SK-N-SH (cell line): ENCODE measurements around the gene MYBPH. TPM values are rescaled to one million over a fixed set of nuclear protein-coding genes. Genes with fewer than 3 reads are reported as not detected.

Source experiments
- CTCF ChIA-PET: fragments of 300-600, 350-600 bp; formaldehyde crosslinking; extraction: SDS; loops from one replicate; lab custom pipeline; 2021; lab: Yijun Ruan, JAX
- POLR2A ChIA-PET: fragments of 350-600 bp; sonication (Branson Sonifier 250); formaldehyde crosslinking; extraction: SDS; loops from one replicate; lab custom pipeline; 2020; ENCODE audit warnings: antibody characterized with exemption, inconsistent platforms; lab: Yijun Ruan, JAX
- DNase-seq: peaks from one replicate; pipeline ENCODE4 v3.0.0; 2012
- H2AFZ ChIP-seq: fragments of 200-600 bp; sonication (generic); 2 replicates; pipeline ENCODE4 v1.8.1; 2016; ENCODE audit warnings: antibody characterized with exemption, mild to moderate bottlenecking, low read depth
- H3F3A ChIP-seq: fragments of 200-600 bp; sonication (generic); replicated peaks from 2 replicates; pipeline ENCODE3; 2016; ENCODE audit warnings: antibody characterized with exemption, mild to moderate bottlenecking; ENCODE audit not compliant: insufficient read depth
- H3K27ac ChIP-seq, 2 experiments: fragments of 200-500 bp in 1 of 2; fragments of 200-600 bp in 1 of 2; sonication (Bioruptor generic) in 1 of 2; sonication (generic), shearing (Covaris generic) in 1 of 2; 2 replicates each; pipeline versions ENCODE4 v1.5.1 to v1.6.1; 2014 to 2016; ENCODE audit warnings: low read depth in 2 of 2, inconsistent platforms in 1 of 2, low read length in 1 of 2, mild to moderate bottlenecking in 1 of 2, mixed read lengths in 1 of 2
- H3K27me3 ChIP-seq: fragments of 200-600 bp; sonication (generic), shearing (Covaris generic); 2 replicates; pipeline ENCODE4 v1.6.1; 2016; ENCODE audit warnings: mixed run types; ENCODE audit not compliant: insufficient read depth
- H3K36me3 ChIP-seq, 2 experiments: fragments of 200-500 bp in 1 of 2; fragments of 200-600 bp in 1 of 2; sonication (Bioruptor generic) in 1 of 2; sonication (generic) in 1 of 2; replicated peaks in 1 of 2; 2 replicates each; pipeline versions ENCODE3 to v1.5.1; 2014 to 2016; ENCODE audit warnings: low read length in 1 of 2, mild to moderate bottlenecking in 1 of 2; ENCODE audit not compliant: insufficient read depth in 2 of 2, control insufficient read depth in 1 of 2
- H3K4me1 ChIP-seq, 2 experiments: fragments of 200-500 bp in 1 of 2; fragments of 200-600 bp in 1 of 2; sonication (Bioruptor generic) in 1 of 2; sonication (generic), shearing (Covaris generic) in 1 of 2; 2 replicates each; pipeline versions ENCODE4 v1.5.1 to v1.6.1; 2014 to 2016; ENCODE audit warnings: low read depth in 1 of 2, low read length in 1 of 2, mixed run types in 1 of 2; ENCODE audit not compliant: insufficient read depth in 2 of 2, control insufficient read depth in 1 of 2
- H3K4me2 ChIP-seq: fragments of 200-600 bp; sonication (generic), shearing (Covaris generic); 2 replicates; pipeline ENCODE4 v1.6.1; 2017; ENCODE audit warnings: mixed run types
- H3K4me3 ChIP-seq, 2 experiments: fragments of 200-500 bp in 1 of 2; fragments of 200-600 bp in 1 of 2; sonication (Bioruptor generic) in 1 of 2; sonication (generic), shearing (Covaris generic) in 1 of 2; 2 replicates each; pipeline versions ENCODE4 v1.5.1 to v1.8.1; 2014 to 2016; ENCODE audit warnings: low read depth in 2 of 2, inconsistent platforms in 1 of 2, low read length in 1 of 2, mild to moderate bottlenecking in 1 of 2, mixed read lengths in 1 of 2, moderate library complexity in 1 of 2
- H3K79me2 ChIP-seq: fragments of 200-600 bp; sonication (generic); 2 replicates; pipeline ENCODE4 v1.8.1; 2017; ENCODE audit warnings: mild to moderate bottlenecking; ENCODE audit not compliant: insufficient read depth
- H3K9ac ChIP-seq: fragments of 200-600 bp; sonication (generic); 2 replicates; pipeline ENCODE4 v1.6.1; 2017; ENCODE audit warnings: mixed run types
- H3K9me2 ChIP-seq: fragments of 200-600 bp; sonication (generic); 2 replicates; pipeline ENCODE4 v1.6.1; 2017; ENCODE audit warnings: mixed run types
- H3K9me3 ChIP-seq: fragments of 200-600 bp; sonication (generic); 2 replicates; pipeline ENCODE4 v1.6.1; 2017; ENCODE audit warnings: mixed run types, mild to moderate bottlenecking, moderate library complexity
- H4K20me1 ChIP-seq: fragments of 200-600 bp; sonication (generic); 2 replicates; pipeline ENCODE4 v1.6.1; 2017; ENCODE audit warnings: mild to moderate bottlenecking, mixed run types; ENCODE audit not compliant: insufficient read depth
- CHD2 ChIP-seq: fragments of 150-350 bp; IDR thresholded peaks from 2 replicates; pipeline ENCODE4 v1.6.1; 2018; ENCODE audit warnings: low read length; ENCODE audit not compliant: partially characterized antibody
- CTCF ChIP-seq: fragments of 200-600 bp; sonication (generic); IDR thresholded peaks from 2 replicates; pipeline ENCODE4 v1.6.1; 2017; ENCODE audit warnings: antibody characterized with exemption, mild to moderate bottlenecking, moderate library complexity
- FOSL2 ChIP-seq: IDR thresholded peaks from 2 replicates; pipeline ENCODE4 v1.4.0; 2012; ENCODE audit warnings: low read depth, mild to moderate bottlenecking, moderate library complexity, borderline replicate concordance
- FOXM1 ChIP-seq: IDR thresholded peaks from 2 replicates; pipeline ENCODE4 v1.4.0; 2012; ENCODE audit warnings: low read depth, mild to moderate bottlenecking
- GABPA ChIP-seq: IDR thresholded peaks from 2 replicates; pipeline ENCODE4 v1.4.0; 2012; ENCODE audit warnings: low read depth, mild to moderate bottlenecking
- IRF3 ChIP-seq: fragments of 150-350 bp; IDR thresholded peaks from 2 replicates; pipeline ENCODE4 v1.6.1; 2016; ENCODE audit warnings: mild to moderate bottlenecking, low read depth, low read length
- JUND ChIP-seq: IDR thresholded peaks from 2 replicates; pipeline ENCODE4 v1.4.0; 2012
- MAX ChIP-seq: IDR thresholded peaks from 2 replicates; pipeline ENCODE4 v1.4.0; 2012; ENCODE audit warnings: low read depth
- MEF2A ChIP-seq: IDR thresholded peaks from 2 replicates; pipeline ENCODE4 v1.4.0; 2012; ENCODE audit warnings: low read depth, borderline replicate concordance
- MXI1 ChIP-seq: IDR thresholded peaks from 2 replicates; pipeline ENCODE4 v1.6.1; 2012; ENCODE audit warnings: mild to moderate bottlenecking, low read depth, low read length, improper control_type of control experiment
- NFIC ChIP-seq: IDR thresholded peaks from 2 replicates; pipeline ENCODE4 v1.4.0; 2012; ENCODE audit warnings: borderline replicate concordance
- NRF1 ChIP-seq: IDR thresholded peaks from 2 replicates; pipeline ENCODE4 v1.6.1; 2012; ENCODE audit warnings: low read depth, mild to moderate bottlenecking, low read length
- PBX3 ChIP-seq: IDR thresholded peaks from 2 replicates; pipeline ENCODE4; 2012
- RAD21 ChIP-seq: IDR thresholded peaks from 2 replicates; pipeline ENCODE4 v1.6.1; 2012; ENCODE audit warnings: mild to moderate bottlenecking, low read length
- REST ChIP-seq: IDR thresholded peaks from 2 replicates; pipeline ENCODE4 v1.6.1; 2012; ENCODE audit warnings: mild to moderate bottlenecking, low read depth, low read length, moderate library complexity
- RXRA ChIP-seq: IDR thresholded peaks from 2 replicates; pipeline ENCODE4 v1.4.0; 2012; ENCODE audit warnings: low read depth, mild to moderate bottlenecking, borderline replicate concordance
- SIN3A ChIP-seq: IDR thresholded peaks from 2 replicates; pipeline ENCODE4 v1.6.1; 2012; ENCODE audit warnings: low read depth, mild to moderate bottlenecking, low read length, moderate library complexity, borderline replicate concordance
- TCF12 ChIP-seq: IDR thresholded peaks from 2 replicates; pipeline ENCODE4 v1.4.0; 2012
- TEAD4 ChIP-seq: IDR thresholded peaks from 2 replicates; pipeline ENCODE4 v1.4.0; 2012; ENCODE audit warnings: mild to moderate bottlenecking, borderline replicate concordance; ENCODE audit not compliant: insufficient read depth
- USF1 ChIP-seq: IDR thresholded peaks from 2 replicates; pipeline ENCODE4 v1.4.0; 2012; ENCODE audit warnings: low read depth, borderline replicate concordance
- YY1 ChIP-seq: IDR thresholded peaks from 2 replicates; pipeline ENCODE4 v1.4.0; 2012; ENCODE audit warnings: low read depth, mild to moderate bottlenecking
- WGBS: methylation state at CpG from one replicate; pipeline ENCODE4 v1.1.6; 2017; ENCODE audit warnings: low lambda C conversion rate; 5-methylcytosine and 5-hydroxymethylcytosine counted together
- polyA plus RNA-seq, 3 experiments: library from polyadenylated mRNA; depleted of rRNA; stranded (reverse); fragments of >200 nt; gene quantifications; 2 replicates each; pipeline ENCODE4 v1.2.3, GENCODE V29; 2012

The MYBPH gene
- polyA plus RNA-seq, 1 of the 3 experiments (the other 2 are of a cell fraction), result 0.12 TPM

GRCh38 chr1:203175827-203176241 lies 208 bp upstream of the MYBPH start (continued):
- TF ChIP-seq FOSL2, result no peak
- no peak for TF ChIP-seq TEAD4
- TF ChIP-seq CHD2, result no peak
- TF ChIP-seq YY1, result no peak
- TF ChIP-seq RXRA, result no peak
- no peak for TF ChIP-seq PBX3
- TF ChIP-seq USF1, result no peak
- TF ChIP-seq SIN3A, result no peak
- TF ChIP-seq JUND, result no peak
- no peak for TF ChIP-seq MXI1
- TF ChIP-seq IRF3, result no peak

GRCh38 chr1:203174324-203174985 lies 1.2 kb downstream of the MYBPH start:
- CTCF ChIA-PET, result interaction anchor here (0.7 to 4.8 kb wide), 8 partner anchors 11 to 135 kb away, joined by 3 to 49 read pairs (median 14); partner anchors contain the start of gene ADORA1
- POLR2A ChIA-PET, result no interaction called here
- no peaks in the 10 kb centered on the region for H3K27me3 ChIP-seq
- no peaks in the 10 kb centered on the region for H3K9me3 ChIP-seq
- no peak for TF ChIP-seq FOXM1
- TF ChIP-seq RAD21, result no peak
- TF ChIP-seq NRF1, result no peak
- TF ChIP-seq CTCF, result no peak
- TF ChIP-seq TCF12, result no peak
- no peak for TF ChIP-seq TEAD4
- no peak for TF ChIP-seq REST
- TF ChIP-seq MEF2A, result no peak
- no peak for TF ChIP-seq NFIC
- TF ChIP-seq GABPA, result no peak
- TF ChIP-seq MAX, result no peak
- H3K79me2 ChIP-seq, result no peaks in the 10 kb centered on the region
- H3K4me1 ChIP-seq, result peaks cover 17% of the 10 kb centered on the region in 2 experiments; a peak in 2 of 4 replicates
- no peak overlapping the region for H3K9ac ChIP-seq
- H3K9me2 ChIP-seq, result no peaks in the 10 kb centered on the region
- no peak overlapping the region for H3K27ac ChIP-seq
- 92% methylated on average over 7 of the region's 12 CpGs for WGBS
- no peaks in the 10 kb centered on the region for H4K20me1 ChIP-seq
- no peak overlapping the region for H3K4me3 ChIP-seq
- no peak for DNase-seq
- no peak overlapping the region for H3K4me2 ChIP-seq
- H3F3A ChIP-seq, result no peaks in the 10 kb centered on the region
- H2AFZ ChIP-seq, result no peak overlapping the region
- H3K36me3 ChIP-seq, result no peaks in the 10 kb centered on the region
